ENCODE data around the gene PARD3B. TPM values are rescaled to one million over a fixed set of nuclear protein-coding genes. Genes with fewer than 3 reads are reported as not detected.

PARD3B gene
- total and polyA plus RNA-seq, 8 donors = 18.5 to 24.6 (median 21.1) TPM

- DNase-seq (no peak), ATAC-seq (no peak)
- no peaks in the 10 kb centered on the region for H3K27me3 ChIP-seq
- H3K36me3 ChIP-seq = no peaks in the 10 kb centered on the region
- intact Hi-C loops (cut with DNase I) = no loop called here
- no peak overlapping the region for H3K4me3 ChIP-seq
- H3K27ac ChIP-seq = no peak overlapping the region
- no peaks in the 10 kb centered on the region for H3K9me3 ChIP-seq
- no peak for TF ChIP-seq CTCF (IDR thresholded peaks at IDR 0.05)
- H3K4me1 ChIP-seq = no peaks in the 10 kb centered on the region
These were observed 713.8 kb downstream of the PARD3B start for GRCh38 chr2:205259121-205259520.

- no peak for TF ChIP-seq CTCF (IDR thresholded peaks at IDR 0.05)
- H3K27ac ChIP-seq = no peak overlapping the region
- H3K4me1 ChIP-seq = no peaks in the 10 kb centered on the region
- H3K9me3 ChIP-seq = no peaks in the 10 kb centered on the region
- no peaks in the 10 kb centered on the region for H3K36me3 ChIP-seq
- intact Hi-C loops (cut with DNase I) = no loop called here
- DNase-seq = no peak
- ATAC-seq = no peak
- no peak overlapping the region for H3K4me3 ChIP-seq
- no peaks in the 10 kb centered on the region for H3K27me3 ChIP-seq
These were observed 716.3 kb downstream of the PARD3B start for GRCh38 chr2:205261516-205262020.

GRCh38 chr2:205267323-205267722 lies 722.0 kb downstream of the PARD3B start:
- no peak overlapping the region for H3K27ac ChIP-seq
- DNase-seq (no peak), ATAC-seq (no peak)
- no peaks in the 10 kb centered on the region for H3K9me3 ChIP-seq
- no peaks in the 10 kb centered on the region for H3K27me3 ChIP-seq
- no peaks in the 10 kb centered on the region for H3K36me3 ChIP-seq
- intact Hi-C loops (cut with DNase I) = no loop called here
- no peak overlapping the region for H3K4me3 ChIP-seq
- H3K4me1 ChIP-seq = no peaks in the 10 kb centered on the region
- no peak for TF ChIP-seq CTCF (IDR thresholded peaks at IDR 0.05)

- peak in 1 of 4 donors; percentile 28 for DNase-seq
- intact Hi-C loops (cut with DNase I) = no loop called here
- no peaks in the 10 kb centered on the region for H3K36me3 ChIP-seq
- H3K4me1 ChIP-seq = no peaks in the 10 kb centered on the region
- H3K9me3 ChIP-seq = no peaks in the 10 kb centered on the region
- H3K27me3 ChIP-seq = no peaks in the 10 kb centered on the region
- no peak overlapping the region for H3K27ac ChIP-seq
- no peak for ATAC-seq
- TF ChIP-seq CTCF (IDR thresholded peaks at IDR 0.05) = no peak
- no peak overlapping the region for H3K4me3 ChIP-seq
These were observed 725.4 kb downstream of the PARD3B start for GRCh38 chr2:205270689-205271088.

- intact Hi-C loops (cut with DNase I) = no loop called here
- no peak for ATAC-seq
- TF ChIP-seq CTCF (IDR thresholded peaks at IDR 0.05) = no peak
These were observed 727.9 kb downstream of the PARD3B start for GRCh38 chr2:205273148-205273547.

More at GRCh38 chr2:205273148-205273547, 727.9 kb downstream of the PARD3B start:
- Histone ChIP-seq H3K27me3 (no peaks in the 10 kb centered on the region), H3K27ac (no peak overlapping the region), H3K36me3 (no peaks in the 10 kb centered on the region), H3K4me1 (no peaks in the 10 kb centered on the region), H3K4me3 (no peak overlapping the region), H3K9me3 (no peaks in the 10 kb centered on the region)
- no peak for DNase-seq
